HG03439 (cell line): ENCODE data around the gene C17orf114.
A peak's percentile ranks its signal among the peaks of the same experiment; 100 is the strongest.

Experiments
- ATAC-seq: cut with Tn5 transposase; IDR thresholded peaks from one replicate; pipeline ENCODE4 v1.9.1; 2021; ENCODE audit warnings: mild to moderate bottlenecking, moderate library complexity; ENCODE audit not compliant: unreplicated experiment

Gene C17orf114

DNA sequence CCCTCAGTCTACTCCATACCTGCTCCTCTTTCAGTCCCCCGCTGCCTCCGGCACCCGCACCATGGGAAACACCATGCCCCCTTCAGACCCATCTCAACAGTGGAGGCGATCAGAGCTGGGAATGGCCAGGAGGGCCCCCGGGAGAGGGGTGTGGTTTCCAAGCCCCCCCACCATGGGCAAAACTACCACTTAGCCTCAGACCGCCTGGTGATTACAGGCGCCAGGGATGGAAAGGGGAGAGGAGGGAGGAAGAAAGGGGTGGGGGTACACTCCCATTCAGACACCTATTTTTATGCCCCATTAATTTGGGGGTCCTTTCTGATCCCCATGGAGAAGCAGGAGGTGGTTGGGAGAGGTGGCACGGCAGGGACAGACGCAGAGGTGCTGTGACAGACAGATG is at the start of gene C17orf114:
C17orf114 (minus strand) TSS at position 101 of the 400 bp plus-strand sequence.
- ATAC-seq, result no peak

DNA sequence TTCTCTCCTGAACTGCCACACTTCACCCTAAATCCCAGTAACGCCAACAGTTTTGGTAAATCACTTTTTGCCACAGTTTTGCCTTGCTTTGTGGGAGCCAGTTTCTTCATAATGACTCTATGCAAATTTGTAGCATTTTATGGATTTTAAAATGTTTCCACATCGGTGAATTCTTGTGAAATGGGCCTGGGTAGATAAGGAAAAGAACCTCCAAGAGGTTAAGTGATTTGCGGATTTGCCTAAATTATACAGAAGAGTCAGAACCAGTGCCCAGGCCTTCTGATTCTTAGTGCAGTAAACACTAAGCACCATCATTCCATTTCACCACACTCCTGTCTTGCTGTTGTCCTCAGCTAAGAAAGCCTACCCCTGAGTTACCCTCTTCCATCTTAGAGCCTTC is 49.0 kb upstream of the C17orf114 start:
- no peak for ATAC-seq

GRCh38 chr17:4850246-4850645 is 48.1 kb upstream of the C17orf114 start:
- no peak for ATAC-seq

DNA sequence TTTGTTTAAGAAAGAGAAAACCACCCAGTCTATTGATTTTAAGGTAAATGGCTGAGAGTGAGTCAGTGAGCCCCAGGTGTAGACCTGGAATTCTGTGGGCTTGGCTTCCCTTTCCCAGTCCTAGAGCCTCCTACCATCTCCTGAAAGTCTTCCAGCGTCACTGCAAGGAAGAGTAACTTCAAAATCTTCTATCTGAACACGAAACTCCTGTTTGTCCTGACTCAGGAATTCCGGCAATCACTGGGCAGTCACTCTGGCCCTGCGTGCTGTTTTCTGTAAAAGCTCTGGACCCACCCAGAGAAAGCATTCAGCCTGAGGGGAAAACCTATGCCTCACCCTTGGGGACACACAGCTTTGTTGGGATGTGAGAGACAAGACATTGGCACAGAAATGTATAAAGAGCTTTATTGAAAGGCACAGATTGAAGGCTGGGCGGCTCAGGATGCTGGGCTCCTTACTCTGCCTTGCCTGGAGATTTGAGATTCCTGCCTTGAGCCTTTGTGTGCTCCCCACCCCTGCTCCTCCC is 46.9 kb upstream of the C17orf114 start:
- no peak for ATAC-seq

DNA sequence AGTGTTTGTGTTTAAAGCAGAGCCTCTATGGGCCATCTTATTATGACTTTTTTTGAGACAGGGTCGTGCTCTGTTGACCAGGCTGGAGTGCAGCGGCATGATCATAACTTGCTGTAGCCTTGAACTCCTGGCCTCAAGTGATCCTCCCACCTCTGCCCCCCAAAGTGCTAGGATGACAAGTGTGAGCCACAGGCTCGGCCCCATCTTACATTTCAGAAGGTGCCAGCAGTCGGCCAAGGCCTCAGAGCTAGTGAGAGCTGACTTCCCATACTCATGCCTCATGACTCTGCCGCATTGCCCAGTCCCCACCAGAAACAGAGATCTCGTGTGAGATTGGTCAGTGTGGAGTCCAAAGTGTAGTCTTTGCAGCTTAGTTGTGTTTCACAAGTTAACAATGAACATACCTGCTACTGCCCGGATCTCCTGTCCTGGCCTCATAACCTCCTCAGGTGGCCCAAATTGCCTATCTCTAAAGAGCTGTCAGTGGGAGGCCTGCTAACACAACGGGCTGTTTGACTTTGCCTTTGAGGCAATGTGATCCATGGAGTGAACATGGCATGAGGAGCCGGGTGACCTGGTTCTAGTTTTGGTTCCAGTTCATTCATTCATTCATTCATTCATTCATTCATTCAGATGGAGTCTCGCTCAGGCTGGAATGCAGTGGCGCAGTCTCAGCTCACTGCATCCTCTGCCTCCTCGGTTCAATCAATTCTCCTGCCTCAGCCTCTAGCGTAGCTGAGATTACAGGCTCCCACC is 44.7 kb upstream of the C17orf114 start:
- no peak for ATAC-seq

DNA sequence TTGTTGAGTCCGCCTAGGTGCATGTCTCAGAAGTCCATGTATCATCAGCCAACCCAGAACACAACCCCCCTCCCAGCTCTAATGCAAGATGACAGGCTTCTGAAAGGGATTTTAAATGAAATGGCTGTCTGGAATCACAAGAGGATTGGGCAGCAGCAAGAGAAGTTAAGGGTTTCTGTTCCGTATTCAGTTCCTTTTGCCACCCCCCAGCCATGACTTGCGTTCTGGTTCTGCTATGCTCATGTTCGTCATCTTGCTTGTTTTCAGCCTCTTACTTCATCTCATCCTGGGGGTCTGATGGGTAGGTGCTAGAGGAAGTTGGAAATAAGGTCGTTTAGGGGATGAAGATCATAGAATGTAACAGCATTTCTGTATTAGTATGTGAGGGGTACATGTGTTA is 43.0 kb upstream of the C17orf114 start:
- ATAC-seq, result no peak

DNA sequence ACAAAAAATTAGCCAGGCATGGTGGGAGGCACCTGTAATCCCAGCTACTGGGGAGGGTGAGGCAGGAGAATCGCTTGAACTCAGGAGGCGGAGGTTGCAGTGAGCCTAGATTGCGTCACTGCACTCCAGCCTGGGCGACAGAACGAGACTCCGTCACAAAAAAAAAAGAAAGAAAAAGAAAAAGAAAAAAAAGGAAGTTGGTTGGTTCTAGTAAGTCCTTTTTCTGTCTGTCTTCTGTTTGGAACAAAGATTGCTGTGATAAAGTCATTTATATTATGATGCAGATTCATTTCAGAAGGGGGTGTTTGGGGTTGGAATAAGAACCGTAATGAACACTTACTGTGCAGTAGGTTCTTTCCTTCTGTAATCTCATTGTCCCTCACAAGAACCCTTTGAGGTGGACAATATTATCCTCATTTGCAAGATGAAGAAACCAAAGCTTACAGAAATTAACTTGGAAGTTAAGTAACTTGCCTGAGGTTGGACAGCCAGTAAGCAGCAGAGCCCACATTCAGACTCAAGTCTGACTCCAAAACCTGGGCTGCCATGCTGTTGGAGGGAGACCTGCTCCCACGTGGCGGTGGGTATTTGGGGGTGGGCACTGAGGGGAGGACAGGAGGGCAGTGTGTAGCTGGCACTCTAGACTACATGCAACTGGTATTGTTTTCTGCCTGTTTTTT is 41.3 kb upstream of the C17orf114 start:
- ATAC-seq, result no peak

DNA sequence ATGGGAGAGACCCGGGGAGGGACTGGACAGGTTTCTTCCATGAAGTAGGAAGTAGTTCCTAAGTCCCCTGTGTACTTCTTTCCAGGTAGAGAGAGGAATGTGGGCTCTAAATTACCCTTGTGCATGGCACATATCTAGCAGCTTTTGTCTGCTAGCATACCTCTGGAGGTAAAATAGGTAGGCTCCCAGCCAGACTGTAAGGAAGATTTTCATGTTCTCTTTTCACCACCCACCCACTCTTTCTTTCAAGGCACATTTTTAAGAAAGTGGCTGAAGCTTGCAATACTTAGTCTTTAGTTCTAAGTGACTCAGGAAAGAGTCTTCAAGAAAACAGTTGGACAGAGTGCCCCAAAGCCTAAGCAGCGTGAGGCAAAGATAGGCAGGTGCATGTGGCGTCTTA is 40.2 kb upstream of the C17orf114 start:
- no peak for ATAC-seq

DNA sequence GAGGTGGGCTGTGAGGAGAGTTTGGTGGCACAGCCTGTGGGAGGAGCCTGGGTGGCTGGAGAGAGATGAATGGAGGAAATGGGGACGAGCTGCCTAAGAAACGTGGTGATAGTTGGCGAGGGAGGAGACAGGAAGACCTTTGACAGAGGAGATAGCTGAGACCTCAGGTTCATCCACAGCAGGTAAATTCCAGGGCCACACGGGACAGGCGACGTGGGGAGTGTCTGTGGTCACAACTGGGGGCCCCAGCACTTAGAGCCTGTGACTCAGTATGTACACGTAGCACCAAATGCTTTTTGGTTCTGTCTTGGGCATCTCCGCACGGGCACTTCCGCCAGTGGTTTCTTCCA is 38.7 kb upstream of the C17orf114 start:
- ATAC-seq, result no peak

- no peak for ATAC-seq
Measured at GRCh38 chr17:4839965-4840892, 38.1 kb upstream of the C17orf114 start.

DNA sequence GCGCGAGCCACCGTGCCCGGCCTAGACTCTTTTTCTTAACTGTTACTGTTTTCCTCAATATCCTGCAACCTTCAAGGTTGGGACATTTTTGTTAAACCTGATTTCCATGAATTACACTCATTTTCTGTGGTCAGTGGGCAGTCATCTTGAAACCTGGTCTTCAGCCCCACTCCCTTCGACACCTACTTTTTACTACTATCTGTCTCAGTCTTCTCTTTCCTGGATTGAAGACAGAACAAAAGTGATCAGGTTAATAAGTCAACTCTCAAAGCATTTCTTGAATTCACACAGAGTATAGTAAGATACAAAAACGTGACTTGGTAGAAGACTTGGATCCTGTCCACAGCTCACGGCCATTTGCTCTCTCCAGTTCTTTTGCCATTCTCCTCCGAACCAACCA is 37.1 kb upstream of the C17orf114 start:
- no peak for ATAC-seq

GRCh38 chr17:4838309-4838785 is 36.2 kb upstream of the C17orf114 start:
- no peak for ATAC-seq

DNA sequence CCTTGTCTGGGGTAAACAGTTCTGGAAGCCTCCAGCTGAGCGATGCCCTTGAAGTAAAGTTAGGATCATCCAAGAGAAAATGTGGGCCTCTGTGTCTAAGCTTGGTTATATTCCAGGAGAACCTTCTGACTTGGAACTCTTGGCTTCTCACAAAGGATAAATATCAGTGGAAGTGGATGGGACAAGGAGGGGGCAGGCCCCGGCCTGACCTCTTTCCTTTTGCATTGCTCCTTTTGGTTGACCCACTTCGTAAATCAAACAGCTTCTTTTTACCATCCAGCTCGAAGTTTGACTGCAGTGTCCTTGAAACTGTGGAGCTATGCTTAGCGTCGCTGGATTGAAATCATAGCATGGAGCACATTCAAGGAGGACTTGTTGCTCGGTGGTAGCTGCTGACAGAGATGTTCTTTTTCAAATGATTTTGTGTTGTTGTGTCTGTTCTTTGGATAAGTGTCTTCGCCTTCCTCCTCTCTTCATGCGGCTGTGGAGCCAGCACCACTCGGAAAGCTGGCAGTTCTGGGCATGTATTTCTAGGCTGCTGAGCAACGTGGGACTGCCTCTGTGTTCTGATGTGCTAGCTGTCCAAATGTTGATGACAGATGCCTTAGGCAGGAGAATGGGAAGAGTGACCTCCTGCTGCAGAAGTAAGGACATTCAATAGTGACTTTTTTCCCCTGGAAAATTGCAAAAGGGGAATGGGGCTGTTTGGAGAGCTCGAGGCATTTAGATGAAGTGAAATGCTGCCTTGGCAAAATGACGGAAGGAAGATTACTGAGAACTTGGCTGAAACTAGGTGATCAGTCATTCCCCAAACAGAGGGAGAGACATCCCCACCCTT is 35.6 kb upstream of the C17orf114 start:
- no peak for ATAC-seq

GRCh38 chr17:4836221-4836620 is 34.1 kb upstream of the C17orf114 start:
- ATAC-seq, result no peak

GRCh38 chr17:4834681-4835020 is 32.5 kb upstream of the C17orf114 start:
- ATAC-seq, result no peak

- no peak for ATAC-seq
Measured at GRCh38 chr17:4833941-4834680, 32.0 kb upstream of the C17orf114 start.

GRCh38 chr17:4833178-4833940 is 31.2 kb upstream of the C17orf114 start, which contains the start of gene MINK1:
MINK1 (plus strand) TSS chr17:4833340; CDS start chr17:4833584, 244 bp downstream.
- peak; percentile 89 for ATAC-seq

- ATAC-seq, result peak; percentile 17
Measured at GRCh38 chr17:4832829-4833177, 30.7 kb upstream of the C17orf114 start.

GRCh38 chr17:4827399-4827798 is 25.3 kb upstream of the C17orf114 start:
- no peak for ATAC-seq
